Measurements from ENCODE around the gene DDHD1.
"Not testable (repeated sequence)": the region's sequence is repeated elsewhere in the genome, so short reads cannot be mapped to it uniquely, and the experiment has no call there.

The DDHD1 gene

DNA sequence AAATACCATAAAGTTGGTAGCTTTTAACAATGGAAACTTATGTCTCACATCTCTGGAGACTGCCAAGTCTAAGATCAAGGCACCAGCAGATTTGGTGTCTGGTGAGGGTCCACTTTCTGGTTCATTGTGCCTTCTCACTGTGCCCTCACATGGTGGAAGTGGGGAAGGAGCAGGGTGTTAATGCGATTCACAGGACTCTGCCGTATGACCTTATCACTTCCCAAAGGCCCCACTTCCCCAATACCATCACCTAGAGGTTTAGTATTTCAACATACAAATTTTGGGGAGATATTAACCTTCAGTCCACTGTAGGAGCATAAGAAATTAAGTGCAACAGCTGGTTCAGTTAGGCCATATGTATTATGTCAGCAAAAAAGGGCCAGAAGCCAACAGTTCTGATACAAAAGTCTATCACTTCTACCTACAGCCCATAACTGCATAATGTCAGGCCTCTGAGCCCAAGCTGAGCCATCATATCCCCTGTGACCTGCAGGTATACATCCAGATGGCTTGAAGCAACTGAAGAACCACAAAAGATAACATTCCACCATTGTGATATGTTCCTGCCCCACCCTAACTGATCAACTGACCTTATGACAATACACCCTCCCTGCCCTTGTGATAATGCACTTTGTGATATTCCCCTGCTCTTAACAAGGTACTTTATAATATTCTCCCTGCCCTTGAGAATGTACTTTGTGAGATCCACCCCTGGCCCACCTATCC lies 24.7 kb downstream of the DDHD1 start:
- no peaks in the 10 kb centered on the region for H3K9me3 ChIP-seq
- H3K27me3 ChIP-seq, result no peaks in the 10 kb centered on the region
- no peak overlapping the region for H3K4me3 ChIP-seq (ENCODE audit: low read depth, low read length)
- H3K4me1 ChIP-seq, result no peaks in the 10 kb centered on the region
- TF ChIP-seq, protein P1, sequence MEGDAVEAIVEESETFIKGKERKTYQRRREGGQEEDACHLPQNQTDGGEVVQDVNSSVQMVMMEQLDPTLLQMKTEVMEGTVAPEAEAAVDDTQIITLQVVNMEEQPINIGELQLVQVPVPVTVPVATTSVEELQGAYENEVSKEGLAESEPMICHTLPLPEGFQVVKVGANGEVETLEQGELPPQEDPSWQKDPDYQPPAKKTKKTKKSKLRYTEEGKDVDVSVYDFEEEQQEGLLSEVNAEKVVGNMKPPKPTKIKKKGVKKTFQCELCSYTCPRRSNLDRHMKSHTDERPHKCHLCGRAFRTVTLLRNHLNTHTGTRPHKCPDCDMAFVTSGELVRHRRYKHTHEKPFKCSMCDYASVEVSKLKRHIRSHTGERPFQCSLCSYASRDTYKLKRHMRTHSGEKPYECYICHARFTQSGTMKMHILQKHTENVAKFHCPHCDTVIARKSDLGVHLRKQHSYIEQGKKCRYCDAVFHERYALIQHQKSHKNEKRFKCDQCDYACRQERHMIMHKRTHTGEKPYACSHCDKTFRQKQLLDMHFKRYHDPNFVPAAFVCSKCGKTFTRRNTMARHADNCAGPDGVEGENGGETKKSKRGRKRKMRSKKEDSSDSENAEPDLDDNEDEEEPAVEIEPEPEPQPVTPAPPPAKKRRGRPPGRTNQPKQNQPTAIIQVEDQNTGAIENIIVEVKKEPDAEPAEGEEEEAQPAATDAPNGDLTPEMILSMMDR (IDR thresholded peaks at IDR 0.05; ENCODE audit: low read depth, low read length), result no peak
- H3K36me3 ChIP-seq, result no peaks in the 10 kb centered on the region
- DNase-seq, result no peak

DNA sequence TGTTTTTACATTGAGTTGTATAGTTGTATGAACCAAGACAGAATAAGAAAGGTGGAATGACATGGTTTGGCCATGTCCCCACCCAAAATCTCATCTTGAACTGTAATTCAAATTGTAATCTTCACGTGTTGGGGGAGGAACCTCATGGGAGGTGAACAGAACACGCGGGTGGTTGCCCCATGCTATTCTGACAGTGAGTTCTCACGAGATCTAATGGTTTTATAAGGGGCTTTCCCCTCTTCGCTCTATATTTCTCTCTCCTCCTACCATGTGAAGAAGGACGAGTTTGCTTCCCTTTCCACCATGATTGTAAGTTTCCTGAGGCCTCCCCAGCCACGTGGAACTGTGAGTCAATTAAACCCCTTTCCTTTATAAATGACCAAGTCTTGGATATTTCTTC lies 25.3 kb downstream of the DDHD1 start:
- no peaks in the 10 kb centered on the region for H3K4me1 ChIP-seq
- H3K4me3 ChIP-seq (ENCODE audit: low read depth, low read length), result no peak overlapping the region
- no peaks in the 10 kb centered on the region for H3K36me3 ChIP-seq
- DNase-seq, result no peak
- TF ChIP-seq, protein P1 (IDR thresholded peaks at IDR 0.05; ENCODE audit: low read depth, low read length), result no peak
- H3K27me3 ChIP-seq, result no peaks in the 10 kb centered on the region
- no peaks in the 10 kb centered on the region for H3K9me3 ChIP-seq

DNA sequence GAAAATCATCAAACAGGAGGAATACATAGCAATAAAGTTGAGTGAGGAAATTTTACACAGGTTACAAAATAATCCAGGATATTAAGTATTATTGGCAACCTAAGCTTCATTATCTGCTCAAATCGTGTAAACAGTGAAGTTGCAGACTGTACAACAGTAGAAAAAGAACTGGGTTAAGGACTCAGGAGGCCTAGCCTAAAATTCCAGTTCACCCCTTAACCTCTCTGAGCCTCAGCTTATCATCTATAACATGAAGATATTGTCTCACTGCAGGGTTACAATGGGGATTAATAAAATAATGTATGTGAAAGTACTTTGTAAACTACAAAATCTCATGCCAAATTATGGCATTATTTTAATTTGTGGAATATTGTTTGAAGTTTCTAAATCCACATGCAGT lies 26.0 kb downstream of the DDHD1 start:
- TF ChIP-seq, protein P1 (IDR thresholded peaks at IDR 0.05; ENCODE audit: low read depth, low read length), result no peak
- H3K4me1 ChIP-seq, result no peaks in the 10 kb centered on the region
- no peak for DNase-seq
- H3K9me3 ChIP-seq, result no peaks in the 10 kb centered on the region; the same call in 1 of the 2 replicates
- no peaks in the 10 kb centered on the region for H3K36me3 ChIP-seq
- no peak overlapping the region for H3K4me3 ChIP-seq (ENCODE audit: low read depth, low read length)
- H3K27me3 ChIP-seq, result no peaks in the 10 kb centered on the region

DNA sequence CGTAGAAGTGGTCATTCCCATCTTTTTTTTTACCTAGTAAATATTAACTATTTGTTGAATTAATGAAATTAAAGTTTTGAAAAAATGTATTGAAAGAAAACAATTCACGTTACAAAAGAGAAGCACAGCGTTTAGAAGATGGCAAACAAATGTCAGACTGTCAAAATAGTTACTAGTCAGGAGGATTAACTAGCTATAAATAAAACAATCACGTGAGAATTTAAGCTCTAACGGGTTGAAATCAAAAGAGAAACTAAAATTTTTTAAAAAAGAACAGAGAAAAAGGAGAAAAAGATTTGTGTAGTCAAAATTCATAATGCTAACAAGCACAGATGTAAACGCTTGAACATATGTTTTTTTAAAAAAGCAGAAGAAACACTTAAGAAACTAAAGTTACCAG lies 26.4 kb downstream of the DDHD1 start:
- H3K9me3 ChIP-seq, result no peaks in the 10 kb centered on the region; the same call in 1 of the 2 replicates
- no peaks in the 10 kb centered on the region for H3K4me1 ChIP-seq
- TF ChIP-seq, protein P1 (IDR thresholded peaks at IDR 0.05; ENCODE audit: low read depth, low read length), result no peak
- H3K4me3 ChIP-seq (ENCODE audit: low read depth, low read length), result no peak overlapping the region
- no peaks in the 10 kb centered on the region for H3K27me3 ChIP-seq
- H3K36me3 ChIP-seq, result no peaks in the 10 kb centered on the region
- DNase-seq, result no peak

DNA sequence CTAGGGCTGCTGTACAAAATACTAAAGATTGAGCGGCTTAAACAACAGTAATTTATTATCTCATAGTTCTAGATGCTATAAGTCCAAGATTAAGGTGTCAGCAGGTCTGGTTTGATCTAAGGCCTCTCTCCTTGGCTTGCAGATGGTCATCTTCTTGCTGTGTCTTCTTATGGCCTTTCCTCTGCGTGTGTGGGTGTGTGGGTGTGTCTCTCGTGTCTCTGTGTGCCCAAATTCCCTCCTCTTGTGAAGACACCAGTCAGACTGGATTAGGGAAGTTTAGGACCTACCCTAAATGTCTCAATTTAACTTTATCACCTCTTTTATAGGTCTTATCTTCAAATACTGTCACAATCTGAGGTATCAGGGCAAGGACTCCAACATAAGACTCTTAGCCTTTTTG lies 28.3 kb downstream of the DDHD1 start:
- Histone ChIP-seq H3K27me3 (no peaks in the 10 kb centered on the region), H3K4me1 (no peaks in the 10 kb centered on the region), H3K9me3 (peaks cover 3% of the 10 kb centered on the region; the same call in 1 of the 2 replicates), H3K4me3 (ENCODE audit: low read depth, low read length) (no peak overlapping the region), H3K36me3 (no peaks in the 10 kb centered on the region)
- no peak for DNase-seq
- TF ChIP-seq, protein P1 (IDR thresholded peaks at IDR 0.05; ENCODE audit: low read depth, low read length), result no peak

DNA sequence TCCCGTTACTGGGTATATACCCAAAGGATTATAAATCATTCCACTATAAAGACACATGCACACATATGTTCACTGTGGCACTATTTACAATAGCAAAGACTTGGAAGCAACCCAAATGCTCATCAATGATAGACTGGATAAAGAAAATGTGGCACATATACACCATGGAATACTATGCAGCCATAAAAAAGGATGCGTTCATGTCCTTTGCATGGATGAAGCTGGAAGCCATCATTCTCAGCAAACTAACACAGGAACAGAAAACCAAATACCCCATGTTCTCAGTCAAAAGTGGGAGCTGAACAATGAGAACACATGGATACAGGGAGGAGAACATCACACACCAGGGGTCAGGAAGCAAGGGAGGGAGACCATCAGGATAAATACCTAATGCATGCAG lies 31.7 kb downstream of the DDHD1 start:
- H3K27me3 ChIP-seq; H3K36me3 ChIP-seq; DNase-seq; H3K4me1 ChIP-seq; H3K4me3 ChIP-seq (ENCODE audit: low read depth, low read length); H3K9me3 ChIP-seq: not testable (repeated sequence)

DNA sequence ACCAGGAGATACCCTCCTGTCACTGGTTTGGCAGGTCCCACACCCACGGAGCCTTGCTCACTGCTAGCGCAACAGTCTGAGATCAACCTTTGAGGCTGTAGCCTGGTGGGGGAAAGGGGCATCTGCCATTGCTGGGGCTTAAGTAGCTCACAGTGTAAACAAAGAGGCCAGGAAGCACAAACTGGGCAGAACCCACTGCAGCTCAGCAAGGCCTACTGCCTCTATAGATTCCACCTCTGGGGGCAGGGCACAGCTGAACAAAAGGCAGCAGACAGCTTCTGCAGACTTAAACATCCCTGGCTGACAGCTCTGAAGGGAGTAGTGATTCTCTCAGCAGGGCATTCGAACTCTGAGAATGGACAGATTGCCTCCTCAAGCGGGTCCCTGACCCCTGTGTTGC lies 35.6 kb downstream of the DDHD1 start:
- H3K27me3 ChIP-seq; H3K4me1 ChIP-seq; H3K9me3 ChIP-seq; DNase-seq; H3K36me3 ChIP-seq; H3K4me3 ChIP-seq (ENCODE audit: low read depth, low read length): not testable (repeated sequence)

Data from BE2C (cell line).